NCI-H1694 (cell line): ENCODE data around the gene PANK4.

ENCODE experiments used
- DNase-seq: peaks from one replicate; lab custom pipeline; 2025; lab: John Stamatoyannopoulos, UW

Gene PANK4

DNA sequence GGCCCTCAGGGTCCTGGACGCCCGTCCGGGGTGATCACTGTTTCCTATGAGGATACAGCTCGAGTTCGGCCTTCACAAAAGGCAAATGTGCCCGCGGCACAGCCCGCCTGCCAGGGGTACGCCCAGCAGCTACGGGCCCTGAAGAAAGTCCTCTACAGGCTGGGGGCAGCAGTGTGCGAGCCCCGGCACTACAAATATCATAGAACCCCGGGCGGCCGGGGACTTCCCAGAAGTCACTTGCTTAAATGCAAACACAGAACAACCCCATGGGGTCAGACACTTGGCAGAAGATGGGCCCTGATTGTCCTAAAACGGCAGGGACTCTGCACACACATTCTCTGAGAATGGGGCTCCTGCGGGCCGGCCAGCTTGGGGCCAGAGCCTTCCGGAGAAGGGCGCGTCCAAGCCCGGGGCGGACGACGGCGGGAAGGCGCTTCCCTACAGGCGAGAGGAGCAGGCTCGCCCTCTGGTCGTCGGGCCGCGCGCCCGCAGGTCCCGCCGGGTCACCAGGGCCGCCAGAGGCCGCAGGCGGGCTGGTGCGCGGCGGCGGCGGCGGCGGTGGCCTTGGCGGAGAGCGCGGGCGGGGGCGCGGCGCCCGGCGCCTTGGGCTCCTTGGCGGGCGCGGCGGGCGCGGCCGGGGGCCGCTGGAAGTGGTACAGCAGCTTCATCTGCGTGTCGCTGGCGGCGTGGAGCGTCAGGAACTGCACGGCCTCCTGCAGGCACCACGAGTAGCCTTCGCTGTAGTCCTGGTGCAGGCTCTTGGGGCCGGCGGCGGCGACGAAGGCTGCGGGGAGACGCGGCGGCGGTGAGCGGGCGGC is 2.8 kb upstream of the PANK4 start:
- no peak for DNase-seq

DNA sequence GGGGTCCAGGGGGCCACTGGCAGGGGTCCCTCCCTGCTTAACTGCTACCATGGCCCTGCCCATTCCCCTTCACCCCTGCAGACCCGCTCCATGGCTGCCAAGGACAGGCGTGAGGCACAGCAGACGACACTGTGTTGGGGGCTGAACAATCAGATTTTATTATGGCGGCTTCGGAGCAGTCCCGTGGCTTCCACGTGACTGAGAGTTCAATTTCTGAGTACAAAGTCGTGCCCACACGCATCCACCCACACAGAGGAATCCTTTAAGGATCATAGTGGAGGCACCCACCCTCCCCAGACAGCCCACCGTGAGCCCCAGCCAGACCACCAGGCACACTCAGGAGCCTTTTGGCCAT is 2.2 kb upstream of the PANK4 start:
- DNase-seq: no peak

DNA sequence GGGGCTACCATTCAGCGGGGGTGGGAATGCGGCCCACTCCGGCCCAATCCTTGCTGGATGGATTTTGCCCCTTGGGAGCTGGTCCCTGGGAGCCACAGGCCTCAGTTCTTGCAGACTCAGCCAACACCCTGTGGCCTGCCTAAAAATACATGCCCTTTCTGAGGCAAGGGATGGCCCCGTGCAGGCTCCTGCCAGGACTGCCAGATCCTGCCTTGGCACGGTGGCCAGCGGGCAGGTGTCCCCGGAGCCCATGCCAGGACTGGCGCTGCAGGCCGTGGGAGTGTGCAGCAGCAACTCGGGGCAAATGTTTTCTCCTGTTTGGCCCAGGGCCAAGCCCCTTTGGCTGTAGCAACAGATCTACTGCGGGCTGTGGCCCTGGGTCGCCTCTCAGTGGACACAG is 1.6 kb upstream of the PANK4 start:
- DNase-seq: no peak

DNA sequence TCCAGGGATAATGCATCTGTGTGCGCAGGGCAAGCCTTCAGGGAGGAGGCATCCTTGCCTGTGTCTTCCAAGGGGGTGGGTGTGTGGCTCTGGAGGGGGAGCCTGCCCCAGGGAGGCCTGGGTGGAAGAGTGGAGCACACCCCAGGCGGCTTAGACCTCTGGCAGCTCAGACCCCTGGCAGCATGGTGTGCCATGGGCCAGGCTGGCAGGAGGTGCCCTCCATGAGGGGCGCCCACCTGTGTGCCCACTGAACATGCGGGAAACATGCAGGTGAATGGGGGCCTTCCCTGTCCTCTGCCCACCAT is 1.1 kb upstream of the PANK4 start:
- no peak for DNase-seq

DNA sequence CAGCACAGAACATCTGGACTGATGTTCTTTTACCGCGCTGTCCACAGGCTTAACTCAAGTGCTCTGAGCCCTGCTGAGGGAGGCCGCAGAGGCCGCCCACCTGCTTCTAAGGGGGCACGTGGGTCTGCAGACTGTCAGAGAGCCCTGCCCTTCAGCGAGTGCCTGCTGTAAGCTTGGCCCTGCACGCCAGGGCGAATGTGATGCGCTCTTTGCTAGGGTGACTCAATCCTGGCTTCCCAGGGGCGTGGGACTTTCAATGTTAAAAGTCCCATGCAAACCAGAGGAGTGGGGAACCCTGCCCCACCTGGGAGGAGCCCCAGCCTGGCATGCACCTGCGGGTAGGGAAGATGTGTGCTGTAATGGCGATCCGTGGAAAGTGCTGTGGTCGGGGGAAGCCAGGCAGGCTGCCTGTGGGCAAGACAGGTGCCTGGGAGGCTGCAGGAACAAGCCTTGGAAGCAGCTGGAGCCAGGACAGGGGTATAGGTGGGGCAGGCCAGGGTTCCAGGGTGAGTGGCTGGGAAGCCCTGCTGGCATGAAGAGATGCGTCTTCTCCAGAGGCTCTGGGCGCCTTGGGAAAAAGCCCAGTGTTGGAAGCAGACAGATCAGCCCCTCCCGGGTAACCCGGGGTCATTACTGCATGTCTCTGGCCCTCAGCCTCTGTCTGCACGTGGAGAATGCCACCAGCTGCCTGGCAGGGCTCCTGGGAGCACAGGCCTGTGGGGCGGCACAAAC is 594 bp upstream of the PANK4 start:
- no peak for DNase-seq

DNA sequence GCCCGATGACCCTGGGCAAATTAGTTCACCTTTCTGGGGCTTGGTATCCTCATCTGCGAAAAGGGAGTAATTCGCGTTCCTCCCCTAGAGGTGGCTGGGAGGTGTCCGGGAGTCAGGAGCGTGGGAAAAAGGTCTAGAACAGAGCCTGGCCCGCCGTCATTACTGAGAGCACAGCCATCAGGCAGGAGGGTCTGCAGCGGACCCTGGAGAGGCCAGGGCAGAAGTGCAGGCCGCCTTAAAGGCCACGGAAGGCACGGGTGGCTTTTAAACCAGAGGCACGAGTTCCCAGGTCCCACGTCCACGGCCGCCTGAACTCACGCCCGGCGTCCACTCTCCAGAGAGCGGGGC is 850 bp downstream of the PANK4 start:
- DNase-seq: no peak

DNA sequence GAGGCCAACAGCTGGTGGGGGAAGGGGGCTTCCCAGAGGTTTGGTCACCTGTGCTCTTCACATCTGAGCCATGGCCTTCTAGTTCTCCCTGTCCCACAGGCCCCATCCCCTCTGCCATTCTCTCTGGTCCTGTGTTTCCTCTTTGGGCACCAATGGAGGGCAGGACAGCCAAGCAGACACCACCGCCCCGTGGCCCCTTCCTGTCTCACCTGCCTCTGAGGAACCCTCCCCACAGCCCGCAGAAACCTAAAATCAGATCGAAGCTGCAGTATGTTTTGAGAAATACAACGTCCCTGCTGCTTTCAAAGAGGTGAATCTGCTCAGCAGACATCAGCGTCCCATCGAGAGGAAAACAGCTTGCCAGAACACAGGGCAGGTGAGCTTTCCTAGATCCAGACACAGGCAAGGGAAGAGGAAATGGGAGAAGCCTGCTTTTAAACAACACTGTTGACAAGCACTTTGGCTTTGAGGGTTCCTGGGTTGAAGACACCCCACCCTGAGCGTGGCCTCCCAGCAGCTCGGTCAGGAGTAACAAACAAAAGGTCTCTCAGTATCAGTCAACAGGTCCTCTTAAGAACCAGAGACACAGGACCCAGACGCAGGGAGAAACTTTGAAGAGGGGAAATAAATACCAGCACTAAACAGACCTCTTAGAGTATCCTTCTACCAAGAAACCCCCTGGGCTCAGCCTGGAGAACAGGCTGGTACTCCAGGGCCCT is 2.3 kb downstream of the PANK4 start:
- DNase-seq: no peak

DNA sequence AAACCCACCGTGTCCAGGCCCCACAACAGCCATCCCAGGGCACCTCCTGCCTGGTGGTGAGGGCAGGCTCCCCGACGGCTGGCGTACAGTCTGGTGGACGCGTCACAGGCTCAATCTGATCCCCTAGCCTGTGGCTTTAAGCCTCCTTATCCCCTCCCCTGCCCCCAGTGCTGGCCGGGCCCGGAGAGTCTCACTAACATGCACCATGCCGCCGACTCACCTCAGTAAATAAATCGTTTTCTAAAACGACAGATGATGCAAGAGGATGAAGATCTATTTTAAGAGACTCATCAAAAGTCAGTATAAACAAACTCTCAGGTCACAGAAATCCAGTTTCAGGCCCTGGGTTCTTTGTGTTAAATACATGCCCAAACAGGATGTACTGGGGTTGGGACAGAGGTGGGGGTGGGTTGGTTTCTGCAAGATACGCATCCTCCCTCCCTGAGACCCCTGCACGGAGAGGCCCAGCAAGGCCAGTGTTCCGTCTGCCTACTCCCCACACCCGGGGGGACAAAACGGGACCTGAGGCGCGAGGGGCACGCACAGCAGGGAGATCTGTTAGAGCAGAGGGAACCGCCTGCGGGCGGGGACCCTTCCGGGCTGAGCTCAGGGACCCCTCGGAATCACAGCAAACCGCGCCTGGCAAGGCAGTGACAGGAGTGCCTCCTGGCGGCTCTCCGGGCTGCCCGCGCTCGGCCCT is 3.1 kb downstream of the PANK4 start:
- DNase-seq: no peak

DNA sequence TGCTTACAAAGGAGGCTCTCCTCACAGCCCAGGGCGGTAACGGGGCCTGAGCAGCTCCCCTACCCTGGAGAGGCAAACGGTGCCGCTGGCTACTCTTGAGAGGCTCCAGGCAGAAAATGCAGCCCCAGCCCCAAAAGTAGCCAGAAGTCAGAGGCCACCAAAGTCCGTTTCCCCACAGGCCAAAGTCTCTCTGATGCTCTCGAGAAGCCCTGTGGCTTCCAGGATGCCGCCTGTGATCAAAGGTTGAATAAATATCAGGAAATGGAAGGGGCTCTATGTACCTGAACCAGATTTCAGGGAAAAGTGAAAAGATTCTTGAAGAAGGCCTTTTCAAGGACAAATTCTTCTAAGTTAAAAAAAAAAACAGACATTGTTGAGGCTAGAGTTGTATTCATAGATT is 4.2 kb downstream of the PANK4 start:
- DNase-seq: no peak

DNA sequence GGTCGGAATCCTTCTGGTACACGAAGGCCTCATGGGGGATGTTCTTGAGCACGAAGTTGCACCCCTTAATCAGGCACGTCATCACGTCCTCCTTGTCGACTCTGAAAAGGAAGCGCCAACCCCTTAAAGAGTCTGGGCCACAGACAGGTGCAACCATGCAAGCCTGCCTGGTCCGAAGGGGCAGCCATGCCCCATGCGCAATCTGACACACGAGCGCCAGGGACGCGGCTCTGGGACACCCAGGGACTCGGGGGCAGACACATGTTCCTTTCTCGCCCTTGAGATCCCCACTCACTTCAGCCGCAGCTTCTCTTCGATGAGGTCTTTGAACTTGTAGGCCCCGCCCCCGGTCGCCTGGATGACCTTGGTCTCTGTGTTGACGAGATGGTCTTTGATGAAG is 5.6 kb downstream of the PANK4 start:
- no peak for DNase-seq

DNA sequence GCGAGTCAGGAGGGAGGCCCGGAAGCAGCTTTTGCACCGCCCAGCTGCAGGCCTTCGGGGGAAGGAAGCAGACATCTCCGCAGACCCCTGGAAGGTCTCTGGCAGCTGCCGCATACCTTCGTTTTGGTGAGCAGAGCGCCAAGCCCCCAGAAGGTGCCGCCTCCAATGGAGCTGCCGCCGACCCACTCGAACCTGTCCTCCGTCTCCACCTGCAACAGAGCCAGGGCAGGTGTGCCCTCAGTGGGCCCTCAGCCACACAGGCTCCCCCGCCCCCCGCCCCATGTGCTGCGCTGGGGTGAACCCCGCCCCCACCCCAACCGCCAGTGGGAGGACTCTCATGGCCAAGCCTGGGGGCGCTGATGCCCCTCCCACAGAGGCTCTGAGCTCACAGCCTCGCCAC is 6.2 kb downstream of the PANK4 start:
- no peak for DNase-seq

DNA sequence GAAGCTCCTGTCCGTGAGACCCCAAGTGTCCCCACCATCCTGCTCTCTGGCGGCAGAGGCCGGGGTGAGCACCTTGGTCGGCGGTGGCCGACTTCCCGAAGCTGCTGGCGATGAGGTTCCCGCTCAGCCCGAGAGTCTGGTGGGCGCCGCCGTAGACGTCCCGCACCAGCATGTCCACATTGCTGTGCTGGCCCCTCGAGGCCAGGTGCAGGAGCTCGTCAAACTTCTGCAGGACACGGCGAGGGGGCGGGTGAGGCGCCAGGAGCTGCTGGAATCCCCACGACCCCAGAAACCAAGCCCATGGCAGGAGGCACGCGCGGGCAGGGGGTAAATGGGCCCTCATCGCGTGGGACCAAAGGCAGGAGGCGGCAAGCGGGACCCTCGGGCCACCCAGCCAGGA is 6.7 kb downstream of the PANK4 start:
- DNase-seq: no peak

DNA sequence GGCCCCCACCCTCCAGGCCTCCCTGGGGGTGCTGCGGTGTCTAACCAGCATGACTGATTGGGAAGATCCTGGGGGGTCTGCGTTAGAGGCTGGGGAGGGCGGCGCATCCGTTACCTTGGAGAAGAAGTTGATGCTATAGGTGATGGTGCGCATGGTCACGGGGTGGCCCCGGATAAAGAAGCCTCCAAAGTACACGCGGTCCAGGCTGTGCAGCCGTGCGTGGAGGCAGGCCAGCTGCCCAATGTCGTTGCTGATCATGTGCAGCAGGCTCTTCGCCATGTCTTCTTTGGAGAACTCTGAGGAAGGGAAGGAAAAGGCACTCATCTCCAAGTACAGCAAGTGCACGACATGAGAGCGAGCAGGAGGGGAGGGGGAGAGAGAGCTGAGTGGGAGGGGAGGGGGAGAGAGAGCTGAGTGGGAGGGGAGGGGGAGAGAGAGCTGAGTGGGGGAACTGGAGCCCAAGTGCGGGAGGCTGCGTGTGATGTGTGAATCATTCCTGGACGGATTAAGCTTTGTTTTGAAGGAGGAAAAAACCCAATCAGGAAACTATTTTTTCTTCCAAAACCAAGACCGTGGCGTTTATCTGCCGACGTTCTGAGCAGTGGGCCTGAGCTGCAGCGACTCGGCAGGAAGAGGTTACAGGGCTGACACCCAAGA is 7.2 kb downstream of the PANK4 start:
- DNase-seq: no peak

DNA sequence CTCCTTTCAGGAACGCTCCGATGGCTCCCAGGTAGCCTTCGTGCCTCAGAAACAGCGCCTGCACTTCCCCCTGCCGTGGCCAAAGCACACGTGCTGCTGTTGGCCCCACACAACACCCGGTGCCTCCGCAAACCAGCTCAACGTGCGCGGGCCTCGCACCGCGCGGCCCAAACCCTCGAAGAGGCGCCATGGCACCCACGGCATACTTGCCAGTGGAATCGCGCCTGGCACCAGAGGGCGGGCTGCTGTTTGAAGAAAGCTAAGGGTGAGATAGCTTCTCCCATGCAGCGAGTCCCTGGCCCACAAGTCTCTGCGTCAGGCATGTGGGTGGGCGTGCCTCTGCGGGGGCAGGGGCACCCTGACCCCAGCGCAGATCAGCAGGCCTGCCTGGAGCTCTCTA is 7.9 kb downstream of the PANK4 start:
- DNase-seq: no peak

DNA sequence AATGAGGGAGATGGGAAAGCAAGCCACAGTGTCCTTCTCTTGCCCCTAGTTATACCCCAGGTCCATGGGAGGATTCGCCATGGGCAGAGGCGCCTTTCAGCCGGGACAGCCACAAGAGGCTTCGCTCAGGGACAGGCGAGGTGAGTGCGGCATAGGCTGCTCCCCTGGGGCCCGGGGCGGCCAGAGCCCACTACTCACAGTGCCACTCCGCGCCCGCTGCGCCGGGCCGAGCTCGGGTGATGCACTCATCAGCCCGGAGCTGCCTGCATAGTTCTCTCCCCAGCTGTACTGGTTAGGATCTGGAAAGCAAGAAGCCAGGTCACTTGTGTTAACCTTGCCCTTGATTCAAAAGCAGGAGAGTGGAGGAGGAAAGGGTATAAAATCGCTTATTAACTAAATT is 8.4 kb downstream of the PANK4 start:
- no peak for DNase-seq

DNA sequence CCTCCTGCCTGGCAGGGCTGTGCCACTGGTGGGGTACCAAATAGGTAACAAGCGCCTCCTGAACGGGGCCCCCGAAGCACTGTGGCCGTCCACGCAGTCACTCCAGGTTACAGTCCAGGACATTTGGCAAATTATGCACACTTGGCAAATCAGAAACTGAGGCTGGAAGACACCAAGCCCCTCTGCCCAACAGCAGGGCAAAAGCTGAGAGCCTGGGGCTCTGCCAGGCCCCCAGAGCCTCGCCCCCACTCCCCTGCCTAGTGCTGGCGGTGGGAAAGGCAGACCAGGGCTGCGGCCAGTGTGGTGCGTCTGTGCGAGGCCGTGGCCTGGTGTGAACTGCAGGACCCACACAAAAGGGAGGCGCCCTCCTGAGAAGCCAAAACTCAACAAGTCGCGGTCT is 9.4 kb downstream of the PANK4 start:
- DNase-seq: no peak

DNA sequence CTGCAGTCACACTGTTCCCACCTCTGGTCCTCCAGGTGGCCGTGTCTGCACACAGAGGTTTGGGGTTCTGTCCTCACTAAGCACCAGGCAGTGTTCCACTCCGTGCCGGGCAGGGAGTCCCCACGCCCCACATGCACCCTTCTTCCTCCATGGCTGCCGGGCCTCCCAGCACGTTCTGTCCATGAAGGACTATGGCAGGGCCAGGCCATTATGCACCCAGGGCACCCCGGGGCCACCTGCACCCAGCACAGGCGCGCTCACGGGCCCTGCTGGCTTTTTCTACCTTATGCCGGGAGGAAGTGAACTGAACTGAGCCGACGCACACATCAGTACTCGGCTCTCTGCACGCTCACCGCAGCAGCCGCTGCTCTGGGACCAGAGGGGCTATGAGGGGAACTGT is 10.3 kb downstream of the PANK4 start:
- no peak for DNase-seq

DNA sequence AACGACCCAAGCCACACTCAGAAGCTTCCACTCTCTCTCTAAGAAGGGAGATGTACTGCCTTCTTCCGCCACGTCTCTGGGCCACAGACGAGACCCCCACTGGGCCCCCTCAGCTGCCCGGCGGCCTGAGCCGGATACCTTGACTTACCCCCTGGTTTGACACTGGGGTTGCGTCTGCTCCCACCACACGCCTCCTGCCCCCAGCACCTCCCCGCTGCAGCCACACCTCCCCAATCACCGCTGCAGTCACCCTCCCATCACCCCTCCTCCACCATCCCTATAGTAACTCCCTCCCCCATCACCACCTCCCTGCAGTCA is 10.7 kb downstream of the PANK4 start:
- DNase-seq: no peak

DNA sequence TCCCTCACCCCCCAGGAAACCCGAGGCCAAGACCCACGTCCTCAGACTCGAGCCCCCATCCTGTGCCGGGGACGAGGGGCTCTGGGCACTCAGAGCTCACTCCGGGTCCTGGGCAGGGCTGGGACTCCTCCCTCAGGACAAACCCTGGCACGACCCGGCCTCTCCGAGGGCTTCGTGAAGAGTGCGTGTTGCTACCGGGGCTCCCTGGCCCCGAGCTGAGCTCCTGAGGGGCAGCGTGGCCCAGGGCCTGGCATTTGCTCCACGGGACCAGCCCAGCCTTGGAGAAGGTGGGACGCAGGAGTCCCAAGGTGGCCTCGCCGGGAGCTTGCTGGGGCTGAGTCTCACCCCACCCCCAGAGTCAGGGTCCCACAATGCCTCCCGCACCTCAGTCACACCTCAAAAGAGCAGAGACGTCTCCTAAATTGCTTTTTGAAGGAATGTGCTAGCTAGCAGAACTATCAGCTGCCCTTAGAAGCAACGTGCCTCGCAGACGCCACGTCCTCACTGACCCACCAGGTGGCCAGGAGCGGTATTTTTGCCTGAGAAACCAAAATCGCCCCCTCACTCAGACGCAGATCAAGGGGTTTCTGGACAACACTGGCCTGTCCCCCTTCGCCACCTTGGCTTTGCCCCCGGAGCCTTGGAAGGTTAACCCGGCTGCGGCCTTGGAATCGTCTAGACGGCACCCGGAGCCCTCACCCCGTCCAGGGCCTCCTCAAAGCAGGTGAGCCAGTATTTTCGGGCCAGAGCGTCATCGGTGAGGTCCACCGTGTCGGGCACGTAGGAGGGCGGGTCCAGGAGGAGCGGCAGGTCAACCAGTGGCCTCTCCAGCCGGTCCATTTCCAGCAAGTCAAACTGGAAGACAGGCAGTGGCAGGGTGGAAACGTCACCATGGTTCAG is 11.3 kb downstream of the PANK4 start:
- no peak for DNase-seq

DNA sequence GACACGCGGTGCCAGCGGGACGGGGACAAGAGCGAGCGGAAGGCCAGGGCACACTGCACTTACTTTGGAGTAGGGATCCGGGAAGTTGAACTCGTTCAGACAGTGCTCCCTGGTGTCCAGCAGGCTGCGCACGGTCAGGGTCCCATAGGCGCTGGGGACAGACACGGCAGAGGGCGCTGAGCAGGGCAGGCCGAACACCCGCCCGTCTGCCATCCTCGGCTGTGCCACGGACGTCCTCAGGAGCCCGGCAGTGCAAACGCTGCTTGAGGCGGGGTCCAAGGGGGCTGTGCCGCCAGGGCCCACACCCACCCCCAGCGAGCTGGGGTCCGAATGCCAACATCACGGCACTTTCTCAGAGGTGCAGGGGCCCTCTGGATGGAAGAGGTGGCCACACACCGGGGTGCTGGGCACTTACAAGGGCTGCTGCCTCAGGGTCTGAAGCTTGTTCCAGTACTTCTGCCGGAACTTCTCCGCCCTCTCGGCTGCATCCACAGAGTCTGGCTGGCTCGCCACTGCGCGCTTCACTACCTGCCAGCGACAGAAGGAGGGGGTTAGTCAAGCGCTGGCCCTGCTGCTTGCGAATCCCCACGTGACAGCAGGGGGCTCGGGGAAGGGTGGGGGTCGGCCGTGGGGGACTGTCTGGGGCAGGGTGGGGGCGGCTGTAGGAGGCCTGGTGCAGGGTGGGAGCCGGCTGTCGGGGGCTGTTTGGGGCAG is 12.3 kb downstream of the PANK4 start:
- DNase-seq: no peak
